Nephron progenitor cell (in vitro differentiated cells): Measurements from ENCODE around the gene OTUD4.
"Not testable (repeated sequence)": the region's sequence is repeated elsewhere in the genome, so short reads cannot be mapped to it uniquely, and the experiment has no call there.

ENCODE experiments used
- DNase-seq: peaks from one replicate; pipeline ENCODE4 v3.0.0; 2021
- H3K27ac Mint-ChIP-seq: 2 replicates; pipeline ENCODE4 v1.8.0; 2021; ENCODE audit warnings: mild to moderate bottlenecking, moderate library complexity, mixed read lengths
- H3K27me3 Mint-ChIP-seq: 2 replicates; pipeline ENCODE4 v1.8.0; 2021; ENCODE audit warnings: mild to moderate bottlenecking, low read depth, mixed read lengths; ENCODE audit not compliant: poor library complexity
- H3K36me3 Mint-ChIP-seq: 2 replicates; pipeline ENCODE4 v1.8.0; 2021; ENCODE audit warnings: low read depth, mixed read lengths
- H3K4me1 Mint-ChIP-seq: 2 replicates; pipeline ENCODE4 v1.8.0; 2021; ENCODE audit warnings: mixed read lengths
- H3K4me3 Mint-ChIP-seq: 2 replicates; pipeline ENCODE4 v1.8.0; 2021; ENCODE audit warnings: mild to moderate bottlenecking, moderate library complexity, mixed read lengths
- H3K9me3 Mint-ChIP-seq: 2 replicates; pipeline ENCODE4 v1.8.0; 2021; ENCODE audit warnings: mild to moderate bottlenecking, moderate library complexity, mixed read lengths
- CTCF ChIP-seq: fragments of 200-600 bp; sonication (generic); IDR thresholded peaks from 2 replicates; pipeline ENCODE4 v1.5.0; 2021; ENCODE audit warnings: antibody characterized with exemption

Gene OTUD4

GRCh38 chr4:145153181-145153903 lies 27.0 kb downstream of the OTUD4 start:
- H3K36me3 Mint-ChIP-seq, result peaks cover 74% of the 10 kb centered on the region
- no peaks in the 10 kb centered on the region for H3K27me3 Mint-ChIP-seq
- H3K9me3 Mint-ChIP-seq, result no peaks in the 10 kb centered on the region
- no peak overlapping the region for H3K27ac Mint-ChIP-seq
- H3K4me1 Mint-ChIP-seq, result no peaks in the 10 kb centered on the region
- DNase-seq, result no peak
- no peak overlapping the region for H3K4me3 Mint-ChIP-seq
- TF ChIP-seq CTCF, result no peak

- no peak for TF ChIP-seq CTCF
- no peaks in the 10 kb centered on the region for H3K27me3 Mint-ChIP-seq
- H3K4me1 Mint-ChIP-seq, result no peaks in the 10 kb centered on the region
- H3K9me3 Mint-ChIP-seq, result no peaks in the 10 kb centered on the region
- H3K27ac Mint-ChIP-seq, result peak overlapping the region; percentile 66
- no peak for DNase-seq
- no peak overlapping the region for H3K4me3 Mint-ChIP-seq
- peaks cover 70% of the 10 kb centered on the region for H3K36me3 Mint-ChIP-seq
Measured at GRCh38 chr4:145148980-145149379, 31.4 kb downstream of the OTUD4 start.

- H3K9me3 Mint-ChIP-seq, H3K4me1 Mint-ChIP-seq, DNase-seq, H3K4me3 Mint-ChIP-seq, H3K27ac Mint-ChIP-seq, H3K27me3 Mint-ChIP-seq: not testable (repeated sequence)
- H3K36me3 Mint-ChIP-seq, result peaks cover 44% of the 10 kb centered on the region
Measured at GRCh38 chr4:145136219-145136618, 44.2 kb downstream of the OTUD4 start.

- peaks cover 5% of the 10 kb centered on the region for H3K4me1 Mint-ChIP-seq
- no peak for DNase-seq
- peak overlapping the region; percentile 94 for H3K27ac Mint-ChIP-seq
- no peak overlapping the region for H3K4me3 Mint-ChIP-seq
- no peak for TF ChIP-seq CTCF
- H3K27me3 Mint-ChIP-seq, result no peaks in the 10 kb centered on the region
- no peaks in the 10 kb centered on the region for H3K9me3 Mint-ChIP-seq
- H3K36me3 Mint-ChIP-seq, result peaks cover 32% of the 10 kb centered on the region
Measured at GRCh38 chr4:145132511-145133098, 47.8 kb downstream of the OTUD4 start.

- Mint-ChIP-seq H3K9me3 (no peaks in the 10 kb centered on the region), H3K4me3 (no peak overlapping the region), H3K36me3 (peaks cover 29% of the 10 kb centered on the region), H3K27ac (peak overlapping the region; percentile 66), H3K27me3 (no peaks in the 10 kb centered on the region), H3K4me1 (peaks cover 5% of the 10 kb centered on the region)
- no peak for DNase-seq
- TF ChIP-seq CTCF, result no peak
Measured at GRCh38 chr4:145131848-145132247, 48.5 kb downstream of the OTUD4 start.

- Mint-ChIP-seq H3K4me1 (peaks cover 5% of the 10 kb centered on the region), H3K27ac (peak overlapping the region; percentile 86), H3K27me3 (no peaks in the 10 kb centered on the region), H3K9me3 (no peaks in the 10 kb centered on the region), H3K36me3 (peaks cover 36% of the 10 kb centered on the region), H3K4me3 (no peak overlapping the region)
- DNase-seq, result no peak
- TF ChIP-seq CTCF, result no peak
Measured at GRCh38 chr4:145130788-145131399, 49.5 kb downstream of the OTUD4 start.
